ENCODE measurements around the gene USP8. TPM values are rescaled to one million over a fixed set of nuclear protein-coding genes. Genes with fewer than 3 reads are reported as not detected.

USP8 gene
- total RNA-seq, 6 donors from 2014 or later = 21.8 to 65.4 (median 53.2) TPM

DNA sequence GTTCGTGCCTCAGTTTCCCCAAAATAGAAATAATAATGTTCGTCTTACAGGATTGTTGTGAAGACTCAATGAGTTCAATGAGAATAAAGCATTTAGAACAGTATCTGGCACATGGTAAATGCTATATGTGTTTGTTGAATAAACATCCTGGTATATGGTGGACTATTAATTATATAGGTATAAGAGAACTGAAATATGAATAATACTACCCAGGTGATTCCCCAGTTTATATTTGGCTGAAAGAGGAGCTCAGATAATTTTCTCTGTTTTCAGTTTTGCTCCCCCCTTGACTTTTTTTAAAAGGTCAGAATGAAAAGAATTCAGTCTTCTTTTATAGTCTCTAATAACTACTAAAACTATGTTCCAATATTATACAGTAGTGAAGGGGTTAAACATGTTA, 46.9 kb downstream of the USP8 start:
- H3K4me3 ChIP-seq = no peak overlapping the region
- no peaks in the 10 kb centered on the region for H3K9me3 ChIP-seq
- no peaks in the 10 kb centered on the region for H3K27me3 ChIP-seq
- H3K36me3 ChIP-seq = peaks cover 0 to 79% (median 36%) of the 10 kb centered on the region in 4 donors
- TF ChIP-seq EP300 (IDR thresholded peaks at IDR 0.05) (no peak), POLR2A (IDR thresholded peaks at IDR 0.05) (no peak), POLR2AphosphoS5 (IDR thresholded peaks at IDR 0.05) (no peak), CTCF (IDR thresholded peaks at IDR 0.05) (no peak)
- ATAC-seq (ENCODE audit: low FRiP score in 2 of 2) (no peak), DNase-seq (no peak)
- WGBS, 2 donors = 94 to 96% methylated on average over 2 of the region's 2 CpGs
- no peak overlapping the region for H3K27ac ChIP-seq
- H3K4me1 ChIP-seq = no peaks in the 10 kb centered on the region

- no peaks in the 10 kb centered on the region for H3K27me3 ChIP-seq
- no peak for TF ChIP-seq POLR2AphosphoS5 (IDR thresholded peaks at IDR 0.05)
- TF ChIP-seq CTCF (IDR thresholded peaks at IDR 0.05) = no peak
- no peak for TF ChIP-seq POLR2A (IDR thresholded peaks at IDR 0.05)
- no peak for TF ChIP-seq EP300 (IDR thresholded peaks at IDR 0.05)
- H3K9me3 ChIP-seq = no peaks in the 10 kb centered on the region
- WGBS, 2 donors = 94 to 95% methylated on average over 12 of the region's 12 CpGs
- ATAC-seq (ENCODE audit: low FRiP score in 2 of 2) (no peak), DNase-seq (no peak)
- H3K27ac ChIP-seq = no peak overlapping the region
- H3K4me3 ChIP-seq = no peak overlapping the region
- H3K36me3 ChIP-seq = peaks cover 9 to 85% (median 57%) of the 10 kb centered on the region in 4 donors
- H3K4me1 ChIP-seq = no peaks in the 10 kb centered on the region
Measured at GRCh38 chr15:50476143-50476542, 51.9 kb downstream of the USP8 start.

DNA sequence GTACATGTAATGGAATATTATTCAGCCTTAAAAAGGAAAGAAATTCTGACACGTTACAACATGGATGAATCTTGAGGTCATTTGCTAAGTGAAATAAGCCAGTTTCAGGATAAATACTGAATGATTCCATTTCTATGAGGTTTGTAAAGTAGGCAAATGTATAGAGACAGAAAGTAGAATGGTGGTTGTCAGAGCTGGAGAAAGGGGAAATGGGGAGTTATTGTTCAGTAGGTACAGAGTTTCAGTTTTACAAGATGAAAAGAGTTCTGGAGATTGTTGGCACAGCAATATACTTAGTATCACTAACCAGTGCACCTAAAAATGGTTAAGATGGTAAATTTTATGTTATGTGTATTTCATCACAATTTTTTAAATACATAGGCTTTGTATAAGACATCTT, 60.6 kb downstream of the USP8 start:
- H3K9me3 ChIP-seq = no peaks in the 10 kb centered on the region
- no peak overlapping the region for H3K27ac ChIP-seq
- DNase-seq = no peak
- peaks cover 5 to 84% (median 44%) of the 10 kb centered on the region in 4 donors for H3K36me3 ChIP-seq
- TF ChIP-seq POLR2AphosphoS5 (IDR thresholded peaks at IDR 0.05) (no peak), POLR2A (IDR thresholded peaks at IDR 0.05) (no peak), CTCF (IDR thresholded peaks at IDR 0.05) (no peak), EP300 (IDR thresholded peaks at IDR 0.05) (no peak)
- WGBS, 2 donors = 96 to 100% methylated on average over 1 of the region's 1 CpG
- H3K27me3 ChIP-seq = no peaks in the 10 kb centered on the region
- H3K4me3 ChIP-seq = no peak overlapping the region
- ATAC-seq (ENCODE audit: low FRiP score in 2 of 2) = no peak
- no peaks in the 10 kb centered on the region for H3K4me1 ChIP-seq

DNA sequence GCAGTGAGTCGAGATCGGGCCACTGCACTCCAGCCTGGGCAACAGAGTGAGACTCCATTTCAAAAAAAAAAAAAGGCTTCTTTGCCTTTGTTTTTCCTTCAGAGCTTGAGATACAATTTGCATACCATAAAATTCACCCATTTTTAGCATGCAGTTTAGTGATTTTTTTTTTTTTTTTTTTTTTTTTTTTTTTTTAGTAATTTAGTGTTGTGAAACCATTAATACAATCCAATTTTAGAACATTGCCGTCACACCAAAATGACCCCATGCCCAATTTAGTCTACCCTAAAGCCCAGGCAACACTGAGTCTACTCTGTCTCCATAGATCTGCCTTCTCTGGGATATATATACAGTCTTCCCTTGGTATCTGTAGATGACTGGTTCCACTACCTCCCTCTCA, 61.2 kb downstream of the USP8 start:
- no peaks in the 10 kb centered on the region for H3K4me1 ChIP-seq
- no peak overlapping the region for H3K4me3 ChIP-seq
- no peaks in the 10 kb centered on the region for H3K27me3 ChIP-seq
- peaks cover 9 to 84% (median 49%) of the 10 kb centered on the region in 4 donors for H3K36me3 ChIP-seq
- TF ChIP-seq POLR2A (IDR thresholded peaks at IDR 0.05) = no peak
- TF ChIP-seq CTCF (IDR thresholded peaks at IDR 0.05) = no peak
- no peak for TF ChIP-seq POLR2AphosphoS5 (IDR thresholded peaks at IDR 0.05)
- WGBS, 2 donors = 98 to 100% methylated on average over 3 of the region's 3 CpGs
- no peak overlapping the region for H3K27ac ChIP-seq
- H3K9me3 ChIP-seq = no peaks in the 10 kb centered on the region
- DNase-seq (no peak), ATAC-seq (ENCODE audit: low FRiP score in 2 of 2) (no peak)

- Histone ChIP-seq H3K27me3 (no peaks in the 10 kb centered on the region), H3K9me3 (no peaks in the 10 kb centered on the region), H3K4me1 (no peaks in the 10 kb centered on the region), H3K36me3 (peaks cover 15 to 84% (median 49%) of the 10 kb centered on the region in 4 donors), H3K4me3 (no peak overlapping the region), H3K27ac (no peak overlapping the region)
- TF ChIP-seq EP300 (IDR thresholded peaks at IDR 0.05) (no peak), POLR2AphosphoS5 (IDR thresholded peaks at IDR 0.05) (no peak), CTCF (IDR thresholded peaks at IDR 0.05) (no peak), POLR2A (IDR thresholded peaks at IDR 0.05) (no peak)
- no peak for DNase-seq
- no peak for ATAC-seq (ENCODE audit: low FRiP score in 2 of 2)
Measured at GRCh38 chr15:50487287-50487686, 63.1 kb downstream of the USP8 start.
